OCI-LY3 (cell line): ENCODE data around the gene GPAM.
A peak's percentile ranks its signal among the peaks of the same experiment; 100 is the strongest.

Source experiments
- H2AFZ ChIP-seq: fragments of 200-600, 300-600 bp; shearing (Covaris generic); 2 replicates; pipeline ENCODE4 v1.6.0; 2014; ENCODE audit warnings: antibody characterized with exemption, low read depth, low read length
- H3K27ac ChIP-seq: fragments of 200-600, 300-600 bp; sonication (generic); 2 replicates; pipeline ENCODE4 v1.5.1; 2014; ENCODE audit warnings: mild to moderate bottlenecking, low read length, moderate library complexity, mixed read lengths
- H3K27me3 ChIP-seq: fragments of 200-600, 300-600 bp; sonication (generic); 2 replicates; pipeline ENCODE4 v1.6.1; 2014; ENCODE audit warnings: low read depth, low read length, mixed read lengths
- H3K36me3 ChIP-seq: fragments of 200-600, 300-600 bp; sonication (generic); replicated peaks from 2 replicates; pipeline ENCODE3; 2014; ENCODE audit warnings: low read depth, low read length, mixed read lengths
- H3K4me1 ChIP-seq: fragments of 300-600, 200-600 bp; sonication (generic); 2 replicates; pipeline ENCODE4 v1.6.1; 2014; ENCODE audit warnings: low read length, mixed read lengths
- H3K4me2 ChIP-seq: fragments of 200-600, 300-600 bp; sonication (generic); 2 replicates; pipeline ENCODE4 v1.6.1; 2014; ENCODE audit warnings: low read length, mixed read lengths
- H3K4me3 ChIP-seq: fragments of 300-600, 200-600 bp; sonication (generic); 2 replicates; pipeline ENCODE4 v1.5.1; 2014; ENCODE audit warnings: antibody characterized with exemption, mild to moderate bottlenecking, low read length, moderate library complexity
- H3K79me2 ChIP-seq: fragments of 300-600, 200-600 bp; shearing (Covaris generic); 2 replicates; pipeline ENCODE4 v1.6.1; 2014; ENCODE audit warnings: mild to moderate bottlenecking, low read length, mixed read lengths
- H3K9ac ChIP-seq: fragments of 300-600, 200-600 bp; shearing (Covaris generic); 2 replicates; pipeline ENCODE4 v1.6.0; 2014; ENCODE audit warnings: mild to moderate bottlenecking, low read length, moderate library complexity
- H3K9me3 ChIP-seq: fragments of 200-600, 300-600 bp; shearing (Covaris generic); 2 replicates; pipeline ENCODE4 v1.6.1; 2014; ENCODE audit warnings: low read length, mixed read lengths; ENCODE audit not compliant: insufficient read depth
- H4K20me1 ChIP-seq: fragments of 200-600, 300-600 bp; sonication (generic); 2 replicates; pipeline ENCODE4 v1.6.1; 2016; ENCODE audit warnings: low read length, mixed read lengths; ENCODE audit not compliant: insufficient read depth
- CTCF ChIP-seq: fragments of 200-600, 300-600 bp; sonication (generic); IDR thresholded peaks from 2 replicates; pipeline ENCODE4 v1.5.1; 2014; ENCODE audit warnings: antibody characterized with exemption, low read length, low read depth
- EZH2phosphoT487 ChIP-seq: fragments of 200-600 bp; shearing (Covaris generic); IDR thresholded peaks from 2 replicates; pipeline ENCODE4 v1.6.1; 2018; ENCODE audit warnings: antibody characterized with exemption, mixed run types, low read depth

Gene GPAM

DNA sequence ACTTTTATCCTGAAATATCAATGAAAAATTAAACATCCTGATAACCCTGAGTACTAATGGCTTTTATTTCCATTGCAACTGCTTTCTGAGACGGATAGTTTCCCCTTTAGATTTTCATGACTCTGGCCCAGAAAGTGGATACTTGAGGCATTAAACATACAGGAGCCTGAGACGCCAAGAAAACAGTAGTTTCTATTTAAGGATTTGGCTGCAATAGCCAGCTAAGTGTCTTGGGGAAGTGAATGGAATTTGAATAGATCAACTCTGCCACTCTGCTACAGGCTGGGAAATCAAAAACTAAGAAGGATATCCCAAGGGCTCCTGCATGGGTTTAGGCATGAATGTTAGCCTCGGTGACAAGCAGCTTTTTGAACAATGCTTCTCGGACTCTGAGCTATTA, 24.7 kb upstream of the GPAM start:
- H3K4me2 ChIP-seq: no peak overlapping the region
- no peak overlapping the region for H3K4me3 ChIP-seq
- no peak overlapping the region for H2AFZ ChIP-seq
- H3K36me3 ChIP-seq: no peaks in the 10 kb centered on the region
- no peaks in the 10 kb centered on the region for H3K9me3 ChIP-seq
- H3K9ac ChIP-seq: no peak overlapping the region
- no peaks in the 10 kb centered on the region for H3K27me3 ChIP-seq
- H3K79me2 ChIP-seq: no peaks in the 10 kb centered on the region
- H3K4me1 ChIP-seq: peaks cover 21% of the 10 kb centered on the region
- no peaks in the 10 kb centered on the region for H4K20me1 ChIP-seq
- TF ChIP-seq EZH2phosphoT487 (no peak), CTCF (no peak)
- H3K27ac ChIP-seq: no peak overlapping the region

GRCh38 chr10:112203328-112204076, 19.9 kb upstream of the GPAM start:
- Histone ChIP-seq H3K36me3 (no peaks in the 10 kb centered on the region), H3K27ac (peak overlapping the region; percentile 99), H2AFZ (no peak overlapping the region), H3K9ac (peak overlapping the region; percentile 77), H3K27me3 (no peaks in the 10 kb centered on the region), H3K9me3 (no peaks in the 10 kb centered on the region), H3K4me3 (peak overlapping the region; percentile 68), H3K4me2 (peak overlapping the region; percentile 98), H4K20me1 (no peaks in the 10 kb centered on the region), H3K4me1 (peaks cover 37% of the 10 kb centered on the region), H3K79me2 (no peaks in the 10 kb centered on the region)
- TF ChIP-seq EZH2phosphoT487: no peak
- no peak for TF ChIP-seq CTCF

- H4K20me1 ChIP-seq: no peaks in the 10 kb centered on the region
- H3K9me3 ChIP-seq: no peaks in the 10 kb centered on the region
- no peaks in the 10 kb centered on the region for H3K36me3 ChIP-seq
- no peaks in the 10 kb centered on the region for H3K27me3 ChIP-seq
- peak overlapping the region; percentile 98 for H3K4me2 ChIP-seq
- H3K9ac ChIP-seq: peak overlapping the region; percentile 77
- peak overlapping the region; percentile 89 for H2AFZ ChIP-seq
- no peaks in the 10 kb centered on the region for H3K79me2 ChIP-seq
- H3K27ac ChIP-seq: peak overlapping the region; percentile 99
- TF ChIP-seq EZH2phosphoT487: no peak
- TF ChIP-seq CTCF: no peak
- peak overlapping the region; percentile 68 for H3K4me3 ChIP-seq
- H3K4me1 ChIP-seq: peaks cover 37% of the 10 kb centered on the region
Measured at GRCh38 chr10:112202561-112203241, 19.1 kb upstream of the GPAM start.

GRCh38 chr10:112202076-112202475, 18.5 kb upstream of the GPAM start:
- H3K4me1 ChIP-seq: peaks cover 37% of the 10 kb centered on the region
- peak overlapping the region; percentile 77; the same call in 1 of the 2 replicates for H3K9ac ChIP-seq
- H3K36me3 ChIP-seq: no peaks in the 10 kb centered on the region
- peak overlapping the region; percentile 89; the same call in 1 of the 2 replicates for H2AFZ ChIP-seq
- H3K9me3 ChIP-seq: no peaks in the 10 kb centered on the region
- H3K27me3 ChIP-seq: no peaks in the 10 kb centered on the region
- TF ChIP-seq CTCF (no peak), EZH2phosphoT487 (no peak)
- H4K20me1 ChIP-seq: no peaks in the 10 kb centered on the region
- H3K79me2 ChIP-seq: no peaks in the 10 kb centered on the region
- H3K27ac ChIP-seq: peak overlapping the region; percentile 99
- H3K4me3 ChIP-seq: peak overlapping the region; percentile 68
- H3K4me2 ChIP-seq: peak overlapping the region; percentile 98
